HEK293T (cell line): ENCODE measurements around the gene TBC1D1.

ENCODE experiments used
- CTCF ChIA-PET: fragments of 350-600 bp; formaldehyde crosslinking; extraction: SDS; loops from one replicate; lab custom pipeline; 2021; ENCODE audit warnings: antibody characterized with exemption, inconsistent platforms; lab: Yijun Ruan, JAX
- POLR2A ChIA-PET: fragments of 350-600 bp; formaldehyde crosslinking; extraction: SDS; loops from one replicate; lab custom pipeline; 2020; ENCODE audit warnings: antibody characterized with exemption, inconsistent platforms; lab: Yijun Ruan, JAX
- DNase-seq: peaks from one replicate; pipeline ENCODE4 v3.0.0; 2012; ENCODE audit warnings: mixed read lengths; ENCODE audit errors: extremely low spot score
- ARNT ChIP-seq: fragments of 450-650 bp; IDR thresholded peaks from 2 replicates; pipeline ENCODE4 v1.6.1; 2017; ENCODE audit warnings: mild to moderate bottlenecking
- BHLHE40 ChIP-seq: fragments of 450-650 bp; IDR thresholded peaks from 2 replicates; pipeline ENCODE4 v1.6.1; 2016; ENCODE audit warnings: mild to moderate bottlenecking, moderate library complexity, borderline replicate concordance
- CTBP1 ChIP-seq: fragments of 450-650 bp; IDR thresholded peaks from 2 replicates; pipeline ENCODE4 v1.6.1; 2016; ENCODE audit warnings: borderline replicate concordance
- ELF4 ChIP-seq: fragments of 450-650 bp; IDR thresholded peaks from 2 replicates; pipeline ENCODE4 v1.6.1; 2017; ENCODE audit warnings: antibody characterized with exemption
- FOXA1 ChIP-seq: fragments of 450-650 bp; IDR thresholded peaks from 2 replicates; pipeline ENCODE4 v1.6.1; 2016; ENCODE audit warnings: mild to moderate bottlenecking
- FOXK2 ChIP-seq: fragments of 450-650 bp; IDR thresholded peaks from 2 replicates; pipeline ENCODE4 v1.6.1; 2016; ENCODE audit warnings: mild to moderate bottlenecking
- FOXM1 ChIP-seq: fragments of 450-650 bp; IDR thresholded peaks from 2 replicates; pipeline ENCODE4 v1.6.1; 2017; ENCODE audit warnings: mild to moderate bottlenecking, borderline replicate concordance
- HDGF ChIP-seq: fragments of 450-650 bp; IDR thresholded peaks from 2 replicates; pipeline ENCODE4 v1.6.1; 2017; ENCODE audit warnings: antibody characterized with exemption, borderline replicate concordance
- L3MBTL2 ChIP-seq: fragments of 450-650 bp; conservative IDR thresholded peaks from 2 replicates; pipeline ENCODE4 v1.6.1; 2016; ENCODE audit warnings: mild to moderate bottlenecking
- LEF1 ChIP-seq: fragments of 450-650 bp; IDR thresholded peaks from 2 replicates; pipeline ENCODE4 v1.6.1; 2017; ENCODE audit warnings: mild to moderate bottlenecking, borderline replicate concordance
- NFRKB ChIP-seq: fragments of 450-650 bp; IDR thresholded peaks from 2 replicates; pipeline ENCODE4 v1.6.1; 2016; ENCODE audit warnings: mild to moderate bottlenecking, moderate library complexity
- PKNOX1 ChIP-seq: fragments of 450-650 bp; IDR thresholded peaks from 2 replicates; pipeline ENCODE4 v1.6.1; 2016
- SP1 ChIP-seq: fragments of 450-650 bp; IDR thresholded peaks from 2 replicates; pipeline ENCODE4 v1.6.1; 2017
- SUZ12 ChIP-seq: fragments of 450-650 bp; IDR thresholded peaks from 2 replicates; pipeline ENCODE4 v1.6.1; 2016; ENCODE audit warnings: mild to moderate bottlenecking
- TARDBP ChIP-seq: fragments of 450-650 bp; IDR thresholded peaks from 2 replicates; pipeline ENCODE4 v1.6.1; 2016
- ZNF384 ChIP-seq: fragments of 450-650 bp; IDR thresholded peaks from 2 replicates; pipeline ENCODE4 v1.6.1; 2016

Gene TBC1D1

GRCh38 chr4:37885496-37885895 is 5.4 kb upstream of the TBC1D1 start:
- no peak for TF ChIP-seq FOXA1
- no peak for TF ChIP-seq LEF1
- no peak for TF ChIP-seq SP1
- no peak for TF ChIP-seq HDGF
- TF ChIP-seq CTBP1 = no peak
- no peak for TF ChIP-seq ARNT
- no peak for TF ChIP-seq NFRKB
- no peak for TF ChIP-seq PKNOX1
- no peak for TF ChIP-seq FOXM1
- TF ChIP-seq FOXK2 = no peak
- TF ChIP-seq ELF4 = no peak
- TF ChIP-seq SUZ12 = no peak
- ChIA-PET POLR2A (no interaction called here), CTCF (interaction anchor here (0.6 kb wide), 1 partner anchor 11 kb away, joined by 3 read pairs; no protein-coding TSS in a partner anchor)
- no peak for DNase-seq

DNA sequence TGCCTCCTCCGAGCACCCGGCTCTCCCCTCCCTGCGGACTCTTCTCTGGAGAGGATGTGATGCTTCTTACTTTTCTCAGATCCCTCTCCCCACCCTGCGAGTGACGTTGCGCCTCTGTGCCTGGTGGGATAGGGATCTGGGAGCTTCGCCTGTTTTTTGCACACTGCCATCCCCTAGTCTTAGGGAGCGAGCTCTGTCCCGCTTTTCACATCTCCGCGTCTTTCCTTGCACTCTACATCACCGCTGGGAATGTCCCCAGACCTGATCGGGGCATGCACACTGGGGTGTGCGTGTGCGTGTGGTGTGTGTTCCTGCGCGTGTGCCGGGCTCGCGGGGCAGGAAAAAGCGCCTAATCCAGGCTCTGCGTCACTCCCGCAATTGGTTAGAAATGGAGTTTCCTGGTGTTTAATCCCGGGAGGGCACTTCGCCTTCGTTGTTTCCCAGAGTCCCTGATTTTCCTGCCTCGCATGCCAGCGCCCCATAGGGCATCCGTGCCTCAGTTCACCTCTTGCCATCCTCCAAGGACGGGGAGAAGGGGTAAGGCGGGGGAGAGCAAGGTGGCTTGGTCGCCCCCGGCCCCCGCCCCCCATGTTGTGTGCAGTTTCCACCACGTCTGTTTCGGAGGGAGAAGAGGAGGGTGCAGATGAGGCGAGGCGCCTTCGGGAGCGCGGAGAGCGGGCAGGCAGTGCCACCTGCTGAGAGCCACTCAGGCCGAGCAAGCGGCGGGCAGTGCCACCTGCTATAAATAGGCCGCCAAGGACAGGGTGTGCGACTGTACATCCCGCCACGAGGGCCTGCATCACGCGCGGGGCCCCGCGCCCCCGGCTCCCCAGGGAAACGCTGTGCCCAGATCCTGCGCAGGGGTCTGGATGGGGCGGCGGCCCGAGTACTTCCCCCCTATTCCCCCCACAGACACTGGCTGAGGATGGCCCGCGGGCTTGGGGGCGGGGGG is 759 bp upstream of the TBC1D1 start:
- POLR2A ChIA-PET = interaction anchor here (0.7 kb wide), 1 partner anchor 13 kb away, joined by 3 read pairs; no protein-coding TSS in a partner anchor

DNA sequence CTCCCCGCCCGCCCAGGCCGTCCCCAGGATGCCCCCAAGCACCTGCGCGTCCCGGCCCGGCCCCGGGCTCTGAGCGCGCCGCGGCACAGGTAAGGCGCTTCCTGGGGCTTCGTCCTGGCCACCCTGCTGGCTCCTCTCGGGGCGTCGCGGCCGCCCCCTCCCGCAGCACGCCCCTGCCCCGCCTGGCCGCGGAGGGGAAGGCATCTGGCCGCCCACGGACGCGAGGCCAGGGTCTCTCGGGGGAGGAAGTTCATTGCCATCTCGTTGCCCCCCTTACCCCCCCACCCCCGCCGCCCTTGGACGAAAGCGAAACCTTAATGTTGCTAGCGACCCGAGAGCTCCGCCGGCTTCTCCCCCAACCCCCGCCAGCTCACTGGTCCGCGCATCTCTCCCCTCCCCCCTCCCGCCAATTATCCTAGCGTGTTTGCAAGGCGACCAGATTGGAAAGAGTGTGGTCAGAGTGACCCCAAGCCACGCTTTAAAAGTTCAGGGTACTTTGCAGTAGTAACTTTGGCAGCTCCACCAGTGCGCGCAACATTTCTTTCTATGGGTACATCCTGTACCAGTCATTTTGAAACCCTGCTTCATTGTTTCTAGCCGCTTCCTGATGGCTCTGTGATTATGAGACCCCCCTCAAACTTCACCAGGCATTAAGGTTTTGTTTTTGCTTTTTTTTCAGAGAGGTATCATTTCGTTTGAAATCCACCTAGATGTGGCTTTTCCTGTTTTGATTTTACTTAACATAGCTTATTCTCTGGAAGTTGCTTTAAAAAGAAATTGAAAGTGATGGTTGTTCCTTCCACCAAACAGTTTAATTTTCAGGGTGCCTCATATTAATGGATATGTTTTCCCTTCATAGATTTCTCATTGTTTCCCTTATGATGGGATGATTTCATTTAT is 626 bp downstream of the TBC1D1 start:
- ChIA-PET POLR2A (interaction anchor here (1.0 to 1.2 kb wide), 2 partner anchors 16 to 18 kb away, joined by 3 to 5 read pairs; no protein-coding TSS in a partner anchor), CTCF (interaction anchor here (1.1 kb wide), 1 partner anchor 77 kb away, joined by 3 read pairs; no protein-coding TSS in a partner anchor)

More for the DNA sequence above, 759 bp upstream of the TBC1D1 start:
- no peak for DNase-seq
- no peak for TF ChIP-seq NFRKB
- no peak for TF ChIP-seq CTBP1
- no peak for TF ChIP-seq FOXK2
- no peak for TF ChIP-seq SP1
- no peak for TF ChIP-seq ZNF384
- TF ChIP-seq LEF1 = no peak
- TF ChIP-seq ELF4 = no peak
- no peak for TF ChIP-seq HDGF
- TF ChIP-seq SUZ12 = no peak
- no peak for TF ChIP-seq TARDBP
- TF ChIP-seq FOXM1 = no peak
- no peak for TF ChIP-seq BHLHE40
- no peak for TF ChIP-seq L3MBTL2
- TF ChIP-seq FOXA1 = no peak
- no peak for TF ChIP-seq PKNOX1
- TF ChIP-seq ARNT = no peak
- CTCF ChIA-PET = interaction anchor here (1.1 kb wide), 1 partner anchor 78 kb away, joined by 3 read pairs; no protein-coding TSS in a partner anchor

GRCh38 chr4:37892641-37893040 is 1.8 kb downstream of the TBC1D1 start:
- TF ChIP-seq PKNOX1 (no peak), FOXA1 (no peak), BHLHE40 (no peak), FOXK2 (no peak), ZNF384 (no peak), CTBP1 (no peak), L3MBTL2 (no peak)
- no peak for DNase-seq
- ChIA-PET CTCF (no interaction called here), POLR2A (no interaction called here)

More for the DNA sequence above, 626 bp downstream of the TBC1D1 start:
- DNase-seq = peak; percentile 30
- TF ChIP-seq ARNT = no peak
- no peak for TF ChIP-seq ZNF384
- no peak for TF ChIP-seq PKNOX1
- no peak for TF ChIP-seq L3MBTL2
- TF ChIP-seq FOXA1 = no peak
- TF ChIP-seq HDGF = no peak
- TF ChIP-seq SUZ12 = no peak
- TF ChIP-seq TARDBP = no peak
- no peak for TF ChIP-seq CTBP1
- TF ChIP-seq FOXM1 = no peak
- TF ChIP-seq FOXK2 = no peak
- TF ChIP-seq SP1 = no peak
- TF ChIP-seq ELF4 = no peak
- no peak for TF ChIP-seq BHLHE40
- TF ChIP-seq NFRKB = no peak
